A549 treated with GW870086 at 1 μM for 4 hours (cell line): Measurements from ENCODE around the gene AGAP1. TPM values are rescaled to one million over a fixed set of nuclear protein-coding genes. Genes with fewer than 3 reads are reported as not detected.

Source experiments
- total RNA-seq: library from RNA; stranded (reverse); fragments of 200-300 nt; extraction: Qiagen RNA extraction; gene quantifications from 5 replicates; pipeline ENCODE4 v1.2.3, GENCODE V29; 2022; ENCODE audit warnings: low read depth

AGAP1 gene
- 16.2 to 24.3 TPM (median 23.1 TPM) in 5 replicates for total RNA-seq

DNA sequence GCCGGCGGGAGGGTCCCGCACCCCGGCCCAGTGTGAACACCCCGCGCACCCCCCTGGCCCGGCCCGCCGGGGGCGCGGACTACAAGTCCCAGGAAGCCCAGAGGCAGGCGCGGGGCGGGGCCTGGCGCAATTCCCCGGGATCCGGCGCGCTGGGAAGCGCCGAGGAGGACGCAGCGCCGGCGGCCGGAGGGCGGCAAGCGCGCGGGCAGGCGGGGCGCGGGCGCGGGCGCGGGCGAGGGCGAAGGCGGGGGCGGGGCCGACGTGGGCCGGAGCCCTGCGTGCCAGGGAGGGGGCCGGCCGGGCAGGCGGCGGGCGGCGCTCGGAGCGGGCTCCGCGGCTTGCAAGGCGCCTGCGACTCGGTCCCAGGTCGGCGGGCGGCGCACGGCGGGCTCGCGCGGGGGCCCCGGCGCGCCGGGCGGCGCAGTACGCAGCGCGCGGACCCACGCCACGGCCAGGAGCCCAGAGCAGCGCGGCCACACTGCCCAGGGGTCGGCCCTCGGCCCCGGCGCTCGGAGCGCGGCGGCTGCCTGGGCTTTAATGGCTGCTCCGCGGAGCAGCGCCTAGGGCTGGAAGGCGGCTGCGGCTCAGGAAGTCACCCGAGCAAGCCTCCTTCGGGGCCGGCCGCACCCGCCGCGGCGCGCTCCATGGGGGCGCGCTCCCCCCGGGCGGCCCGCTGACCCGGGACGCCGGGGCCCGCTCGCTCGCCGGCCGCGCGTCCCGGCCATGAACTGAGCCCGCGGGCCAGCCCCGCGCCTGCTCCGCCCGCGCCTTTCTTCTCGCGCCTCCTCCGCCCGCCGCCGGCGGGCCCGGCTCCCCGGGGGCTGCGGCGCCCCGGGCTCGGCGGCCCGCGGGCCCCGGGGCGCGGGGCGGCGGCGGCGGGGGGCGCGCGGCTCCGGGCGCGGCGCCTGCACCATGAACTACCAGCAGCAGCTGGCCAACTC lies at the start of gene AGAP1:
Gene AGAP1 (plus strand): TSS at position 269 of the 941 bp plus-strand sequence.

DNA sequence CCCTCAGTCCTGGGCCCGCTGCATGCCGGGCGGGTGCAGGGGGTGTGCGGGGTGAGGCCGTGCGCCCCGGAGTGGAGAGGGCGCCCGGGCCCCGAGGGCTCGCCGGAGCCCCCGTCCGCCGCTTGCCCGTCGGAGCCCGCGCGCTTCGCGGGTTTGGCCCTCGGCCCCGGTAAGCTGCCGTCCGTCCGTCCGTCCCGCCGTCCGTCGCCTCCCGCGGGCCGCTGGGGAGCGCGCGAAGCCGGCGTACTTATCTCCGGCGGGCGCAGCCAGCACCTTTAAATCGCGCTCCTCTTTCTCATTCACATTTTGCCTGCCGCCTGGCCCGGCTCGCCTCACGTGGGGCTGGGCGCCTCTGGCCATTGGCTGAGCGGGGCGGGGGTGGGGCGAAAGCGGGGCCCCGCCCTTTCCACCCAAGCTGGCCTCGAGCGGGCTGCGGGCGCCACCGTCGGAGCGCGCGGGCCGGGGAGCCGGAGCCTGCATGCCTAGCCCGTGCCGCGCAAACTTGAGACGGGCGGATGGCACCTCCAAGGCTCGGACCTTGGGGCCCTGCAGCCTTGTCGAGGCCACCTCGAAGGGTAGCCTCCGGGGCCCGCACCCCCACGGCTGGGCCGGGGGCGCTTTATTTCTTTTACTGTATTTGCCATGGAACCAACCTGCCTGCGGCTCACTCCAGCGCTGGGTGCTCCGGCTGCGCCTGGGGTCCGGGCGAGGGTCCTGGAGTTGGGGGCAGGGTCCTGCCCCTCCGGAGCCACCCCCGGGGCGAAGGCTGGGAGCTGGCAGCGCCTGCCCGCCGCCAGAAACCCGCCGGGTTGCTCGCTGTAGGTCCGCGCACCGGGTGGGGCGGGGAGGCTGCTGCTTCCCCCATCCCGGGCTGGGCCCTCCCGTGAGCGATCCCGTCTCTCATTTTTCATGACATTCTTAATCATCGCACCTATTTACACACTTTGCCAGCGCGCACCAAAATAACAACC lies 674.6 kb downstream of the AGAP1 start, which contains the start of gene GBX2:
Gene GBX2 (minus strand): TSS at position 277 of the 971 bp plus-strand sequence. CDS start 415 bp downstream, outside the sequence.

